ENCODE measurements around the gene PTPRS. TPM values are rescaled to one million over a fixed set of nuclear protein-coding genes. Genes with fewer than 3 reads are reported as not detected.

Gene PTPRS
- total RNA-seq, 1 donor from 2014 or later: 0.21 TPM

GRCh38 chr19:5307655-5308054, 33.0 kb downstream of the PTPRS start:
- Mint-ChIP-seq H3K4me1 (ENCODE audit: low read depth) (no peaks in the 10 kb centered on the region), H3K27me3 (ENCODE audit: insufficient read depth) (peaks cover 2% of the 10 kb centered on the region), H3K36me3 (ENCODE audit: low read depth) (no peaks in the 10 kb centered on the region)

GRCh38 chr19:5305163-5305562, 35.4 kb downstream of the PTPRS start:
- DNase-seq (ENCODE audit: low spot score): no peak

More at GRCh38 chr19:5307655-5308054, 33.0 kb downstream of the PTPRS start:
- Mint-ChIP-seq H3K9me3 (no peaks in the 10 kb centered on the region), H3K27ac (no peak overlapping the region), H3K4me3 (no peak overlapping the region)
- intact Hi-C loops (cut with micrococcal nuclease): no loop called here
- no peak for DNase-seq (ENCODE audit: low spot score)

GRCh38 chr19:5304486-5304885, 36.1 kb downstream of the PTPRS start:
- intact Hi-C loops (cut with micrococcal nuclease): no loop called here
- H3K4me1 Mint-ChIP-seq (ENCODE audit: low read depth): no peaks in the 10 kb centered on the region
- H3K27ac Mint-ChIP-seq: no peak overlapping the region
- DNase-seq (ENCODE audit: low spot score): no peak
- H3K27me3 Mint-ChIP-seq (ENCODE audit: insufficient read depth): peaks cover 4% of the 10 kb centered on the region
- H3K9me3 Mint-ChIP-seq: no peaks in the 10 kb centered on the region
- H3K36me3 Mint-ChIP-seq (ENCODE audit: low read depth): no peaks in the 10 kb centered on the region
- no peak overlapping the region for H3K4me3 Mint-ChIP-seq

More at GRCh38 chr19:5305163-5305562, 35.4 kb downstream of the PTPRS start:
- H3K4me3 Mint-ChIP-seq: no peak overlapping the region
- H3K27ac Mint-ChIP-seq: no peak overlapping the region
- no peaks in the 10 kb centered on the region for H3K36me3 Mint-ChIP-seq (ENCODE audit: low read depth)
- no peaks in the 10 kb centered on the region for H3K4me1 Mint-ChIP-seq (ENCODE audit: low read depth)
- no peaks in the 10 kb centered on the region for H3K9me3 Mint-ChIP-seq
- H3K27me3 Mint-ChIP-seq (ENCODE audit: insufficient read depth): peaks cover 4% of the 10 kb centered on the region
- intact Hi-C loops (cut with micrococcal nuclease): no loop called here

GRCh38 chr19:5303208-5303607, 37.4 kb downstream of the PTPRS start:
- Mint-ChIP-seq H3K9me3 (no peaks in the 10 kb centered on the region), H3K4me1 (ENCODE audit: low read depth) (no peaks in the 10 kb centered on the region), H3K27me3 (ENCODE audit: insufficient read depth) (peaks cover 4% of the 10 kb centered on the region), H3K4me3 (no peak overlapping the region), H3K27ac (no peak overlapping the region), H3K36me3 (ENCODE audit: low read depth) (no peaks in the 10 kb centered on the region)
- DNase-seq (ENCODE audit: low spot score): no peak
- intact Hi-C loops (cut with micrococcal nuclease): no loop called here

- Mint-ChIP-seq H3K4me3 (no peak overlapping the region), H3K27me3 (ENCODE audit: insufficient read depth) (peaks cover 2% of the 10 kb centered on the region), H3K9me3 (no peaks in the 10 kb centered on the region), H3K36me3 (ENCODE audit: low read depth) (no peaks in the 10 kb centered on the region), H3K4me1 (ENCODE audit: low read depth) (no peaks in the 10 kb centered on the region), H3K27ac (no peak overlapping the region)
- no peak for DNase-seq (ENCODE audit: low spot score)
- intact Hi-C loops (cut with micrococcal nuclease): no loop called here
These were observed 38.2 kb downstream of the PTPRS start for GRCh38 chr19:5302396-5302795.

- no peaks in the 10 kb centered on the region for H3K36me3 Mint-ChIP-seq (ENCODE audit: low read depth)
- DNase-seq (ENCODE audit: low spot score): no peak
- no peaks in the 10 kb centered on the region for H3K4me1 Mint-ChIP-seq (ENCODE audit: low read depth)
- intact Hi-C loops (cut with micrococcal nuclease): no loop called here
- H3K9me3 Mint-ChIP-seq: no peaks in the 10 kb centered on the region
- H3K27me3 Mint-ChIP-seq (ENCODE audit: insufficient read depth): peaks cover 10% of the 10 kb centered on the region
- H3K4me3 Mint-ChIP-seq: no peak overlapping the region
- H3K27ac Mint-ChIP-seq: peak overlapping the region; percentile 50
These were observed 41.5 kb downstream of the PTPRS start for GRCh38 chr19:5299137-5299536.

GRCh38 chr19:5298471-5298901, 42.1 kb downstream of the PTPRS start:
- Mint-ChIP-seq H3K4me3 (no peak overlapping the region), H3K27ac (no peak overlapping the region), H3K36me3 (ENCODE audit: low read depth) (no peaks in the 10 kb centered on the region), H3K4me1 (ENCODE audit: low read depth) (no peaks in the 10 kb centered on the region), H3K27me3 (ENCODE audit: insufficient read depth) (peaks cover 12% of the 10 kb centered on the region), H3K9me3 (no peaks in the 10 kb centered on the region)
- DNase-seq (ENCODE audit: low spot score): no peak
- intact Hi-C loops (cut with micrococcal nuclease): no loop called here

- H3K4me3 Mint-ChIP-seq: no peak overlapping the region
- H3K36me3 Mint-ChIP-seq (ENCODE audit: low read depth): no peaks in the 10 kb centered on the region
- no peaks in the 10 kb centered on the region for H3K9me3 Mint-ChIP-seq
- H3K27me3 Mint-ChIP-seq (ENCODE audit: insufficient read depth): peaks cover 16% of the 10 kb centered on the region
- no peak for DNase-seq (ENCODE audit: low spot score)
- H3K27ac Mint-ChIP-seq: no peak overlapping the region
- intact Hi-C loops (cut with micrococcal nuclease): no loop called here
- no peaks in the 10 kb centered on the region for H3K4me1 Mint-ChIP-seq (ENCODE audit: low read depth)
These were observed 43.3 kb downstream of the PTPRS start for GRCh38 chr19:5297272-5297669.

GRCh38 chr19:5296457-5297271, 43.9 kb downstream of the PTPRS start:
- H3K27me3 Mint-ChIP-seq (ENCODE audit: insufficient read depth): peaks cover 19% of the 10 kb centered on the region
- H3K4me3 Mint-ChIP-seq: no peak overlapping the region
- H3K4me1 Mint-ChIP-seq (ENCODE audit: low read depth): no peaks in the 10 kb centered on the region
- no peaks in the 10 kb centered on the region for H3K9me3 Mint-ChIP-seq
- intact Hi-C loops (cut with micrococcal nuclease): no loop called here
- H3K36me3 Mint-ChIP-seq (ENCODE audit: low read depth): no peaks in the 10 kb centered on the region
- H3K27ac Mint-ChIP-seq: no peak overlapping the region
- no peak for DNase-seq (ENCODE audit: low spot score)

GRCh38 chr19:5296021-5296420, 44.6 kb downstream of the PTPRS start:
- Mint-ChIP-seq H3K27ac (no peak overlapping the region), H3K27me3 (ENCODE audit: insufficient read depth) (peaks cover 17% of the 10 kb centered on the region), H3K9me3 (no peaks in the 10 kb centered on the region), H3K4me1 (ENCODE audit: low read depth) (no peaks in the 10 kb centered on the region), H3K4me3 (no peak overlapping the region), H3K36me3 (ENCODE audit: low read depth) (no peaks in the 10 kb centered on the region)
- DNase-seq (ENCODE audit: low spot score): no peak
- intact Hi-C loops (cut with micrococcal nuclease): no loop called here

- Mint-ChIP-seq H3K36me3 (ENCODE audit: low read depth) (no peaks in the 10 kb centered on the region), H3K9me3 (no peaks in the 10 kb centered on the region), H3K4me3 (no peak overlapping the region), H3K27me3 (ENCODE audit: insufficient read depth) (peaks cover 17% of the 10 kb centered on the region), H3K27ac (peak overlapping the region; percentile 15), H3K4me1 (ENCODE audit: low read depth) (no peaks in the 10 kb centered on the region)
- intact Hi-C loops (cut with micrococcal nuclease): no loop called here
- no peak for DNase-seq (ENCODE audit: low spot score)
These were observed 46.0 kb downstream of the PTPRS start for GRCh38 chr19:5294403-5295160.

- no peak for DNase-seq (ENCODE audit: low spot score)
- intact Hi-C loops (cut with micrococcal nuclease): no loop called here
- no peaks in the 10 kb centered on the region for H3K4me1 Mint-ChIP-seq (ENCODE audit: low read depth)
- no peaks in the 10 kb centered on the region for H3K9me3 Mint-ChIP-seq
- peaks cover 17% of the 10 kb centered on the region for H3K27me3 Mint-ChIP-seq (ENCODE audit: insufficient read depth)
- no peaks in the 10 kb centered on the region for H3K36me3 Mint-ChIP-seq (ENCODE audit: low read depth)
- H3K27ac Mint-ChIP-seq: no peak overlapping the region
- H3K4me3 Mint-ChIP-seq: no peak overlapping the region
These were observed 46.8 kb downstream of the PTPRS start for GRCh38 chr19:5293612-5294378.
